ENCODE data around the gene MIP. TPM values are rescaled to one million over a fixed set of nuclear protein-coding genes. Genes with fewer than 3 reads are reported as not detected.
"Not testable (repeated sequence)": the region's sequence is repeated elsewhere in the genome, so short reads cannot be mapped to it uniquely, and the experiment has no call there.

MIP gene
- not detected in 2 replicates for total RNA-seq
- 0.18 TPM in 1 of 2 replicates, not detected in the other for polyA plus RNA-seq
- polyA plus RNA-seq (2011; cell fraction: cytosol; rRNA removed): not detected in 2 replicates
- not detected in 2 replicates for polyA plus RNA-seq (2011; cell fraction: nucleus; rRNA removed)
- polyA plus RNA-seq (2012): not detected in 2 replicates
- polyA minus RNA-seq: not detected in 2 replicates
- polyA minus RNA-seq (2011; cell fraction: cytosol; rRNA and poly(A)+ RNA removed): not detected
- polyA minus RNA-seq (2011; cell fraction: nucleus; rRNA and poly(A)+ RNA removed): not detected in 2 replicates
- Bru-seq, nascent RNA: not detected
- BruChase-seq, experiment 1, labeled RNA remaining after a 6-hour chase: not detected
- not detected for BruChase-seq, experiment 2, labeled RNA remaining after a 2-hour chase
- long read RNA-seq, partial matches to known transcripts: 0 of 1 reads
- long read RNA-seq, other reads (novel, unspliced or antisense): 1 of 1 reads

DNA sequence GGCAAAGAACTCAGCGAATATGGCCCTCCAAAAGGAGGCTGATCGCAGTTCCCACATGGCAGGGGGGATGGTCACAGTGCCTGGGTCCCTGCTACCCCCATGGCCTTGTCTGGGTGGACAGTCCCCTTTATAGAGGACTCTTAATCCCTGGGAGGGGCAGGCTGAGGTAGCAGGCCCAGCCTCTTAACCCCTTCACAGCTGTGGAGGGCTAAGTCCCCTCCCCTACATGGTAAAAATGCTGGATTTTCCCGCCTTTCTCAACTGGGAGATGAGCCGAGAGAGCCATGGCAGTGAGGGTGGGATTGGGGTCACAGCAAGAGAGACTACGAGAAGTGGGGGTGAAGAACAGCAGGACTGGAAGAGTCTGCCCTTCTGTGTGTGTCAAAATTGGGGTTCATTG lies at the start of gene MIP:
Gene MIP, minus strand, starts transcription at position 101 of the 400 bp plus-strand sequence. Its CDS starts 44 bp downstream, at position 57.
- CTCF ChIA-PET: no interaction called here
- dilution Hi-C loops (cut with MboI; ENCODE audit: extremely low pct_ligation_motif_present, low sequenced_read_pairs): no loop called here

DNA sequence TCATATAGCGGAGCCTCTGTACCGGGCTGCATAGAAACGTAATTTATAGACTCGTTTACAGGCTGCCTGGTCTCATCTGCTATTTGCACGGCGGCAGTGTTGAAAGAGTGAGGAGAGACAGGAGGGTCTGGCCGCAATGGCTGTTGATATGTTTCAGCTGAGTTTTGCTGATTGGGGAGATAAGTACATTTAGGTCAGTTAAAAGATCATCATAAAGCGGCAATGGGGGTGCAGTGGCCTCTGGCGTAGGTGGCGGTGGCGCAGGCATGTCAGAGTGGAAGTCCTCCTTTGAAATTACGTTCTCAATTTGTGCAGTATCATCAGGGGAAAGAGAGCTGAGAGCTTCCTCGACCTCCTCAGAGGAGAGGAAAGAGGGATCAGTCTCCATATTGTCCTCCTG lies 45.4 kb upstream of the MIP start:
- H3K79me2 ChIP-seq (ENCODE audit: control insufficient read depth, insufficient read depth, low read length); H3K9ac ChIP-seq (replicated peaks; ENCODE audit: extremely low read depth, insufficient read depth, low read length); BruUV-seq (replicated peaks); H3K4me3 ChIP-seq (replicated peaks in 1 of 3; ENCODE audit: insufficient read depth in 1 of 3, low read depth in 1 of 3, low read length in 3 of 3); DNase-seq (ENCODE audit: low read depth, low spot score); H3K9me1 ChIP-seq (replicated peaks; ENCODE audit: control insufficient read depth, extremely low read depth, insufficient read depth, low read length); H4K20me1 ChIP-seq (replicated peaks; ENCODE audit: control insufficient read depth, extremely low read depth, insufficient read depth, low read length); H3K27ac ChIP-seq (ENCODE audit: insufficient read depth, low read depth, low read length); dilution Hi-C loops (cut with MboI; ENCODE audit: extremely low pct_ligation_motif_present, low sequenced_read_pairs); POLR2A ChIA-PET; H3K9me3 ChIP-seq (replicated peaks; ENCODE audit: control insufficient read depth, insufficient read depth, low read length); intact Hi-C loops (cut with micrococcal nuclease); CTCF ChIA-PET; H3K4me1 ChIP-seq (ENCODE audit: control insufficient read depth, extremely low read depth, insufficient read depth, low read length); H3K27me3 ChIP-seq (ENCODE audit: control insufficient read depth in 2 of 2, insufficient read depth in 2 of 2, low read length in 2 of 2); H2AFZ ChIP-seq (ENCODE audit: low read depth, low read length); H3K36me3 ChIP-seq (ENCODE audit: control insufficient read depth in 2 of 2, extremely low read depth in 1 of 2, insufficient read depth in 2 of 2, low read length in 2 of 2); FAIRE-seq; H3K4me2 ChIP-seq (ENCODE audit: insufficient read depth, low read length): not testable (repeated sequence)

More for the DNA sequence above, at the start of gene MIP:
- Histone ChIP-seq H3K4me3 (replicated peaks in 1 of 3; ENCODE audit: insufficient read depth in 1 of 3, low read depth in 1 of 3, low read length in 3 of 3) (no peak within 1 kb of the TSS), H3K27me3 (ENCODE audit: control insufficient read depth in 2 of 2, insufficient read depth in 2 of 2, low read length in 2 of 2) (peaks cover 0 to 5% of the 10 kb centered on the region in 2 experiments), H3K4me2 (ENCODE audit: insufficient read depth, low read length) (no peak within 1 kb of the TSS), H2AFZ (ENCODE audit: low read depth, low read length) (no peak within 1 kb of the TSS), H3K36me3 (ENCODE audit: control insufficient read depth in 2 of 2, extremely low read depth in 1 of 2, insufficient read depth in 2 of 2, low read length in 2 of 2) (no peaks in the 10 kb centered on the region), H3K27ac (ENCODE audit: insufficient read depth, low read depth, low read length) (no peak within 1 kb of the TSS), H3K9me3 (replicated peaks; ENCODE audit: control insufficient read depth, insufficient read depth, low read length) (no peaks in the 10 kb centered on the region), H3K79me2 (ENCODE audit: control insufficient read depth, insufficient read depth, low read length) (no peaks in the 10 kb centered on the region), H3K9ac (replicated peaks; ENCODE audit: extremely low read depth, insufficient read depth, low read length) (no peak within 1 kb of the TSS), H4K20me1 (replicated peaks; ENCODE audit: control insufficient read depth, extremely low read depth, insufficient read depth, low read length) (no peaks in the 10 kb centered on the region), H3K4me1 (ENCODE audit: control insufficient read depth, extremely low read depth, insufficient read depth, low read length) (peaks cover 4% of the 10 kb centered on the region), H3K9me1 (replicated peaks; ENCODE audit: control insufficient read depth, extremely low read depth, insufficient read depth, low read length) (no peaks in the 10 kb centered on the region)
- intact Hi-C loops (cut with micrococcal nuclease): no loop called here
- no peak for TF ChIP-seq JUN (IDR thresholded peaks at IDR 0.05; ENCODE audit: borderline replicate concordance, insufficient read depth, insufficient read length, low read depth)
- TF ChIP-seq, protein P1, sequence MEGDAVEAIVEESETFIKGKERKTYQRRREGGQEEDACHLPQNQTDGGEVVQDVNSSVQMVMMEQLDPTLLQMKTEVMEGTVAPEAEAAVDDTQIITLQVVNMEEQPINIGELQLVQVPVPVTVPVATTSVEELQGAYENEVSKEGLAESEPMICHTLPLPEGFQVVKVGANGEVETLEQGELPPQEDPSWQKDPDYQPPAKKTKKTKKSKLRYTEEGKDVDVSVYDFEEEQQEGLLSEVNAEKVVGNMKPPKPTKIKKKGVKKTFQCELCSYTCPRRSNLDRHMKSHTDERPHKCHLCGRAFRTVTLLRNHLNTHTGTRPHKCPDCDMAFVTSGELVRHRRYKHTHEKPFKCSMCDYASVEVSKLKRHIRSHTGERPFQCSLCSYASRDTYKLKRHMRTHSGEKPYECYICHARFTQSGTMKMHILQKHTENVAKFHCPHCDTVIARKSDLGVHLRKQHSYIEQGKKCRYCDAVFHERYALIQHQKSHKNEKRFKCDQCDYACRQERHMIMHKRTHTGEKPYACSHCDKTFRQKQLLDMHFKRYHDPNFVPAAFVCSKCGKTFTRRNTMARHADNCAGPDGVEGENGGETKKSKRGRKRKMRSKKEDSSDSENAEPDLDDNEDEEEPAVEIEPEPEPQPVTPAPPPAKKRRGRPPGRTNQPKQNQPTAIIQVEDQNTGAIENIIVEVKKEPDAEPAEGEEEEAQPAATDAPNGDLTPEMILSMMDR (IDR thresholded peaks at IDR 0.05; ENCODE audit: extremely low read depth in 1 of 2, insufficient read depth in 1 of 2, low read depth in 1 of 2, low read length in 2 of 2): no peak
- TF ChIP-seq FOS (IDR thresholded peaks at IDR 0.05; ENCODE audit: borderline replicate concordance, insufficient read depth, low read length): no peak
- no peak for TF ChIP-seq MAX (IDR thresholded peaks at IDR 0.05; ENCODE audit: insufficient read depth, insufficient read length)
- TF ChIP-seq MYC (IDR thresholded peaks at IDR 0.05; ENCODE audit: low read depth, low read length): no peak
- no peak for TF ChIP-seq GATA2 (IDR thresholded peaks at IDR 0.05; ENCODE audit: insufficient read depth, insufficient read length, low read depth, low read length)
- no peak for TF ChIP-seq POLR2A (IDR thresholded peaks at IDR 0.05; ENCODE audit: low read depth, low read length)
- no peak for TF ChIP-seq POLR2AphosphoS5 (IDR thresholded peaks at IDR 0.05; ENCODE audit: insufficient read depth, low read depth, low read length)
- TF ChIP-seq EZH2 (IDR thresholded peaks at IDR 0.05; ENCODE audit: borderline replicate concordance, low read depth, low read length, severe bottlenecking): no peak
- no TSS peak for BruUV-seq (replicated peaks)
- no peak for FAIRE-seq
- DNase-seq (ENCODE audit: low read depth, low spot score): no peak
- POLR2A ChIA-PET: no interaction called here
